GM12878 (cell line): ENCODE measurements around the gene GPN2.

Experiments
- CTCF ChIP-seq, 3 experiments: IDR thresholded peaks in 2 of 3; conservative IDR thresholded peaks in 1 of 3; 2 replicates each; pipeline ENCODE4 v1.5.1; 2011; ENCODE audit warnings: low read depth in 3 of 3, low read length in 3 of 3, mild to moderate bottlenecking in 3 of 3, control low read depth in 2 of 3, moderate library complexity in 2 of 3, inconsistent platforms in 1 of 3, mixed read lengths in 1 of 3; ENCODE audit not compliant: control insufficient read depth in 2 of 3, insufficient read depth in 1 of 3; ENCODE audit errors: extremely low read depth in 1 of 3
- EZH2 ChIP-seq: IDR thresholded peaks from 2 replicates; pipeline ENCODE4 v1.6.1; 2012; ENCODE audit warnings: low read depth, mild to moderate bottlenecking, control low read depth, inconsistent platforms, low read length, borderline replicate concordance; ENCODE audit not compliant: control insufficient read depth
- NFYB ChIP-seq: IDR thresholded peaks from 2 replicates; pipeline ENCODE4 v1.6.1; 2011; ENCODE audit warnings: low read depth, mild to moderate bottlenecking, low read length, improper control_type of control experiment, moderate library complexity; ENCODE audit not compliant: insufficient read depth
- POLR2A ChIP-seq: IDR thresholded peaks from 2 replicates; pipeline ENCODE4 v1.6.1; 2011; ENCODE audit warnings: low read depth, mild to moderate bottlenecking, low read length

GRCh38 chr1:26831059-26831458, 59.0 kb downstream of the GPN2 start:
- TF ChIP-seq CTCF (IDR thresholded peaks at IDR 0.05 in 2 of 3, conservative IDR thresholded peaks at IDR 0.05 in 1 of 3; ENCODE audit: control insufficient read depth in 2 of 3, extremely low read depth in 1 of 3, insufficient read depth in 1 of 3, low read depth in 3 of 3, low read length in 3 of 3) (no peak), NFYB (no peak), EZH2 (no peak), POLR2A (no peak)
